KMS-11 (cell line): ENCODE results near the gene ABLIM2.

ENCODE experiments used
- H2AFZ ChIP-seq: fragments of 200-600 bp; sonication (generic); 2 replicates; pipeline ENCODE4 v1.6.1; 2016; ENCODE audit warnings: antibody characterized with exemption, mixed run types, low read depth
- H3K27ac ChIP-seq: fragments of 200-600 bp; sonication (generic); 2 replicates; pipeline ENCODE4 v1.6.1; 2016; ENCODE audit warnings: mild to moderate bottlenecking, mixed run types
- H3K27me3 ChIP-seq: fragments of 200-600 bp; sonication (generic); 2 replicates; pipeline ENCODE4 v1.6.1; 2017; ENCODE audit warnings: mild to moderate bottlenecking, low read depth, mixed run types, moderate library complexity; ENCODE audit not compliant: insufficient read depth
- H3K36me3 ChIP-seq: fragments of 200-600 bp; sonication (generic); 2 replicates; pipeline ENCODE4 v1.6.1; 2017; ENCODE audit warnings: mild to moderate bottlenecking, mixed run types; ENCODE audit not compliant: insufficient read depth
- H3K4me1 ChIP-seq: fragments of 200-600 bp; sonication (generic); 2 replicates; pipeline ENCODE4 v1.6.1; 2016; ENCODE audit warnings: mild to moderate bottlenecking, low read depth, mixed run types; ENCODE audit not compliant: poor library complexity, severe bottlenecking
- H3K4me2 ChIP-seq: fragments of 200-600 bp; sonication (generic); 2 replicates; pipeline ENCODE4 v1.7.0; 2016; ENCODE audit warnings: mild to moderate bottlenecking, mixed run types
- H3K4me3 ChIP-seq: fragments of 200-600 bp; sonication (generic); IDR thresholded peaks from 2 replicates; pipeline ENCODE4 v1.6.1; 2017; ENCODE audit warnings: low read depth, low read length, mixed read lengths; ENCODE audit not compliant: insufficient read depth
- H3K79me2 ChIP-seq: fragments of 200-600 bp; sonication (generic); 2 replicates; pipeline ENCODE4 v1.6.1; 2016; ENCODE audit warnings: low read depth, mixed run types; ENCODE audit not compliant: insufficient read depth
- H3K9ac ChIP-seq: fragments of 200-600 bp; sonication (generic); 2 replicates; pipeline ENCODE4 v1.6.1; 2016; ENCODE audit warnings: mild to moderate bottlenecking, mixed run types
- H4K20me1 ChIP-seq: fragments of 200-600 bp; sonication (generic); 2 replicates; pipeline ENCODE4 v1.6.1; 2016; ENCODE audit warnings: mild to moderate bottlenecking, mixed run types; ENCODE audit not compliant: insufficient read depth
- TF ChIP-seq, protein P1 (sequence below): fragments of 200-600 bp; sonication (generic); conservative IDR thresholded peaks from 2 replicates; pipeline ENCODE4 v1.6.1; 2017; ENCODE audit warnings: low read depth, mild to moderate bottlenecking, antibody characterized with exemption, low read length, moderate library complexity, mixed read lengths

ABLIM2 gene

GRCh38 chr4:8123389-8123788, 35.2 kb downstream of the ABLIM2 start:
- Histone ChIP-seq H4K20me1 (no peaks in the 10 kb centered on the region), H3K4me2 (no peak overlapping the region), H3K4me1 (no peaks in the 10 kb centered on the region), H3K27me3 (no peaks in the 10 kb centered on the region), H3K9ac (no peak overlapping the region), H3K27ac (no peak overlapping the region), H3K4me3 (no peak overlapping the region), H2AFZ (no peak overlapping the region), H3K79me2 (no peaks in the 10 kb centered on the region), H3K36me3 (no peaks in the 10 kb centered on the region)
- TF ChIP-seq, protein P1, sequence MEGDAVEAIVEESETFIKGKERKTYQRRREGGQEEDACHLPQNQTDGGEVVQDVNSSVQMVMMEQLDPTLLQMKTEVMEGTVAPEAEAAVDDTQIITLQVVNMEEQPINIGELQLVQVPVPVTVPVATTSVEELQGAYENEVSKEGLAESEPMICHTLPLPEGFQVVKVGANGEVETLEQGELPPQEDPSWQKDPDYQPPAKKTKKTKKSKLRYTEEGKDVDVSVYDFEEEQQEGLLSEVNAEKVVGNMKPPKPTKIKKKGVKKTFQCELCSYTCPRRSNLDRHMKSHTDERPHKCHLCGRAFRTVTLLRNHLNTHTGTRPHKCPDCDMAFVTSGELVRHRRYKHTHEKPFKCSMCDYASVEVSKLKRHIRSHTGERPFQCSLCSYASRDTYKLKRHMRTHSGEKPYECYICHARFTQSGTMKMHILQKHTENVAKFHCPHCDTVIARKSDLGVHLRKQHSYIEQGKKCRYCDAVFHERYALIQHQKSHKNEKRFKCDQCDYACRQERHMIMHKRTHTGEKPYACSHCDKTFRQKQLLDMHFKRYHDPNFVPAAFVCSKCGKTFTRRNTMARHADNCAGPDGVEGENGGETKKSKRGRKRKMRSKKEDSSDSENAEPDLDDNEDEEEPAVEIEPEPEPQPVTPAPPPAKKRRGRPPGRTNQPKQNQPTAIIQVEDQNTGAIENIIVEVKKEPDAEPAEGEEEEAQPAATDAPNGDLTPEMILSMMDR, result no peak

- no peak overlapping the region for H3K9ac ChIP-seq
- H3K27me3 ChIP-seq, result no peaks in the 10 kb centered on the region
- no peaks in the 10 kb centered on the region for H3K36me3 ChIP-seq
- H3K27ac ChIP-seq, result no peak overlapping the region
- H3K4me2 ChIP-seq, result no peak overlapping the region
- H3K4me1 ChIP-seq, result no peaks in the 10 kb centered on the region
- H3K4me3 ChIP-seq, result no peak overlapping the region
- H4K20me1 ChIP-seq, result no peaks in the 10 kb centered on the region
- no peak overlapping the region for H2AFZ ChIP-seq
- TF ChIP-seq, protein P1, result no peak
- H3K79me2 ChIP-seq, result no peaks in the 10 kb centered on the region
Measured at GRCh38 chr4:8122746-8123145, 35.9 kb downstream of the ABLIM2 start.

DNA sequence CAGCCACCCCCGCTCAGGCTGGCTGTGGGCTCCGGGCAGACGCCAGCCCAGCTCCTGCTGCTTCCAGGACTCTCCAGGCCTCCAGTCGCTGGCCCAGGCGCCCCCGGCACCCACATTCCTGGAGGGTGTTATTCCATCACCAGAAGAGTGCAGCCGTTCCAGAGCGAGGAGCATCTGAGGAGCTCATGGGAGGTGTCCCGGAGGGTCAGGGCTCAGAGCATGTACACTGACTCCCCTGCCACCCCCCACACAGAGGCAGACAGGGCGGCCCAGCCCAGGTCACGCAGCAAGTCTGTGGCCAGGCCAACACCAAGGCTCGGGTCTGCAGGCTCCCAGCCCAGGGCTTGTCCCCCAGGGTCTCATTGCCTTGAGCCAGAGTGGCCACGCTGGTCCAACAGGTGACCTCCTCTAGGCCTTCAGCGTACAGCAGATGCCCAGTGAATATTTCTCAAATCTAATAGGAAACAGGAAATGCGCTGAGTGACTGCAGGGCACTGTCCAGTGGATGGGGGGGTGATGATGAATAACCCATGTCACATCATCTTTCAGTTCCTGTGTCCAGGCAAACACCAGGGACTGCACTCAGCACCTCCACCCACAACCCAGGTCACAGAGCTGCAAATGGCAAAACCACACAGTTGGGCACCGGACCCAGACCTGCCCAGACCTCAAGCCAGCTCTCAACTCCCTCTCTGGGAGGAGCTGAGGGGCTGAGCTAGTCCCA, 37.2 kb downstream of the ABLIM2 start:
- Histone ChIP-seq H3K27ac (no peak overlapping the region), H3K4me2 (no peak overlapping the region), H3K4me3 (no peak overlapping the region), H3K9ac (no peak overlapping the region), H4K20me1 (no peaks in the 10 kb centered on the region), H3K4me1 (no peaks in the 10 kb centered on the region), H3K36me3 (no peaks in the 10 kb centered on the region), H3K79me2 (no peaks in the 10 kb centered on the region), H2AFZ (no peak overlapping the region), H3K27me3 (no peaks in the 10 kb centered on the region)
- TF ChIP-seq, protein P1, result no peak

GRCh38 chr4:8120501-8120900, 38.1 kb downstream of the ABLIM2 start:
- H3K4me1 ChIP-seq, result no peaks in the 10 kb centered on the region
- TF ChIP-seq, protein P1, result no peak
- no peaks in the 10 kb centered on the region for H3K36me3 ChIP-seq
- H4K20me1 ChIP-seq, result no peaks in the 10 kb centered on the region
- H3K4me2 ChIP-seq, result no peak overlapping the region
- no peak overlapping the region for H2AFZ ChIP-seq
- no peaks in the 10 kb centered on the region for H3K79me2 ChIP-seq
- no peak overlapping the region for H3K9ac ChIP-seq
- no peaks in the 10 kb centered on the region for H3K27me3 ChIP-seq
- H3K4me3 ChIP-seq, result no peak overlapping the region
- H3K27ac ChIP-seq, result no peak overlapping the region
